Activated B cell treated with CpG ODN at 0.5 μM for 24 hours (primary cell): ENCODE measurements around the gene AFF3. TPM values are rescaled to one million over a fixed set of nuclear protein-coding genes. Genes with fewer than 3 reads are reported as not detected.

ENCODE experiments used
- ATAC-seq: fragments of 200-7000 bp; cut with Tn5 transposase; one replicate; pipeline ENCODE4 v1.10.0; 2021; ENCODE audit warnings: low read depth, mild to moderate bottlenecking, moderate library complexity
- CTCF ChIA-PET: fragments of 350-600 bp; sonication (Branson Sonifier 250); formaldehyde crosslinking; loops from one replicate; lab custom pipeline; 2021; ENCODE audit warnings: antibody characterized with exemption; lab: Charles Lee
- POLR2A ChIA-PET: fragments of 350-600 bp; sonication (Branson Sonifier 250); formaldehyde crosslinking; loops from one replicate; lab custom pipeline; 2021; ENCODE audit warnings: antibody characterized with exemption; lab: Charles Lee
- DNase-seq: peaks from one replicate; pipeline ENCODE4 v3.0.0; 2022
- H3K27ac Mint-ChIP-seq: one replicate; pipeline ENCODE4 v1.8.0; 2020; ENCODE audit warnings: mixed read lengths
- H3K27me3 Mint-ChIP-seq: one replicate; pipeline ENCODE4 v1.8.0; 2021; ENCODE audit warnings: mixed read lengths
- H3K36me3 Mint-ChIP-seq: one replicate; pipeline ENCODE4 v1.8.0; 2021; ENCODE audit warnings: low read depth, mixed read lengths
- H3K4me1 Mint-ChIP-seq: one replicate; pipeline ENCODE4 v1.8.0; 2021; ENCODE audit warnings: mixed read lengths
- H3K4me3 Mint-ChIP-seq: one replicate; pipeline ENCODE4 v1.8.0; 2020; ENCODE audit warnings: mild to moderate bottlenecking, mixed read lengths
- H3K9me3 Mint-ChIP-seq: one replicate; pipeline ENCODE4 v1.8.0; 2020; ENCODE audit warnings: mixed read lengths
- intact Hi-C: fragments of 100-400 bp; cut with micrococcal nuclease; formaldehyde crosslinking; loops from one replicate; pipeline ENCODE4 v1.15.1; 2024
- total RNA-seq: library from RNA; stranded (reverse); gene quantifications from 2 replicates; pipeline ENCODE4 v1.2.3, GENCODE V29; 2022
- TF ChIP-seq, protein P1 (sequence below): fragments of 200-600 bp; IDR thresholded peaks from one replicate; pipeline ENCODE4 v1.8.0; 2022; ENCODE audit warnings: antibody characterized with exemption, mild to moderate bottlenecking

Gene AFF3
- total RNA-seq, 1 donor from 2014 or later, result 271 TPM

DNA sequence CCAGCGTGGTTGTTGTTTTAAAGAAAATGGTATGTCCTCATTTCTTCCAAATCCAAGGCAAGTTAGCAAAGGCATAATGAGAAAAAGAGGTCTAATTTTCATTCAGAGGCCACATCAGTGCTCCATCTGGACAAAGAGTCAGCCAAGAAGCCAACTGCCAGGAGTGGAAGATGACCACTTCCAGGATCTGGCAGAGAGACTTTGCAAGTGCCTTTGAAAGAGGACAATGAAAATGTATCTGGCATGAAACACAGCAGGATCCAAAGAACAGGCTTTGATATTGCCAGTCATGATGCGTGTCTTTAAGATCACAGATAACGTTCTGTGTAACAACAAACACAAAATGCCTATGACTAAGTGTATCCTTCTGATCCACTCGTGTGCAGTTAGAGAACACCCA, 82.8 kb downstream of the AFF3 start:
- TF ChIP-seq, protein P1, sequence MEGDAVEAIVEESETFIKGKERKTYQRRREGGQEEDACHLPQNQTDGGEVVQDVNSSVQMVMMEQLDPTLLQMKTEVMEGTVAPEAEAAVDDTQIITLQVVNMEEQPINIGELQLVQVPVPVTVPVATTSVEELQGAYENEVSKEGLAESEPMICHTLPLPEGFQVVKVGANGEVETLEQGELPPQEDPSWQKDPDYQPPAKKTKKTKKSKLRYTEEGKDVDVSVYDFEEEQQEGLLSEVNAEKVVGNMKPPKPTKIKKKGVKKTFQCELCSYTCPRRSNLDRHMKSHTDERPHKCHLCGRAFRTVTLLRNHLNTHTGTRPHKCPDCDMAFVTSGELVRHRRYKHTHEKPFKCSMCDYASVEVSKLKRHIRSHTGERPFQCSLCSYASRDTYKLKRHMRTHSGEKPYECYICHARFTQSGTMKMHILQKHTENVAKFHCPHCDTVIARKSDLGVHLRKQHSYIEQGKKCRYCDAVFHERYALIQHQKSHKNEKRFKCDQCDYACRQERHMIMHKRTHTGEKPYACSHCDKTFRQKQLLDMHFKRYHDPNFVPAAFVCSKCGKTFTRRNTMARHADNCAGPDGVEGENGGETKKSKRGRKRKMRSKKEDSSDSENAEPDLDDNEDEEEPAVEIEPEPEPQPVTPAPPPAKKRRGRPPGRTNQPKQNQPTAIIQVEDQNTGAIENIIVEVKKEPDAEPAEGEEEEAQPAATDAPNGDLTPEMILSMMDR, result no peak
- intact Hi-C loops, result no loop called here
- ChIA-PET CTCF (no interaction called here), POLR2A (no interaction called here)
- no peaks in the 10 kb centered on the region for H3K27me3 Mint-ChIP-seq
- peaks cover 69% of the 10 kb centered on the region for H3K4me1 Mint-ChIP-seq
- H3K27ac Mint-ChIP-seq, result peak overlapping the region; percentile 63
- peaks cover 76% of the 10 kb centered on the region for H3K36me3 Mint-ChIP-seq
- no peak for DNase-seq
- no peak overlapping the region for H3K4me3 Mint-ChIP-seq
- H3K9me3 Mint-ChIP-seq, result peaks cover 3% of the 10 kb centered on the region
- no peak for ATAC-seq

DNA sequence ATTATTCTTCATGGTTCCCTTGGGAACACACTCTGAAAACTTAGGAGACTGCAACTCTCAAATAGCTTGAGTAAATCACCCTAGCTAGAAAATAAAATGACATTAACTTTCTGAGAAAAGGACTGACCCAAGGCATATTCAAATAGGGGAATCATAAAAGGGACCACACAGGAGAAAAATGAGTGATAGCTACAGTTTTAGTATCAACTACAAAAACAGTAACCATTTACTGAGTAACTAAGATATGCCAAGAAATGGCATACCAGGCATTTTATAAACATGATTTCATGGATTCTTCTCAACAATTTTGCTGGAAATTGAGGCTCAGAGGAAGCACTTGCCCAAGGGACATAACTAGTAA, 84.5 kb downstream of the AFF3 start:
- peaks cover 69% of the 10 kb centered on the region for H3K4me1 Mint-ChIP-seq
- H3K4me3 Mint-ChIP-seq, result no peak overlapping the region
- H3K27me3 Mint-ChIP-seq, result no peaks in the 10 kb centered on the region
- TF ChIP-seq, protein P1, result no peak
- intact Hi-C loops, result no loop called here
- DNase-seq, result no peak
- no peaks in the 10 kb centered on the region for H3K9me3 Mint-ChIP-seq
- ChIA-PET POLR2A (no interaction called here), CTCF (no interaction called here)
- peaks cover 81% of the 10 kb centered on the region for H3K36me3 Mint-ChIP-seq
- H3K27ac Mint-ChIP-seq, result peak overlapping the region; percentile 35
- no peak for ATAC-seq

DNA sequence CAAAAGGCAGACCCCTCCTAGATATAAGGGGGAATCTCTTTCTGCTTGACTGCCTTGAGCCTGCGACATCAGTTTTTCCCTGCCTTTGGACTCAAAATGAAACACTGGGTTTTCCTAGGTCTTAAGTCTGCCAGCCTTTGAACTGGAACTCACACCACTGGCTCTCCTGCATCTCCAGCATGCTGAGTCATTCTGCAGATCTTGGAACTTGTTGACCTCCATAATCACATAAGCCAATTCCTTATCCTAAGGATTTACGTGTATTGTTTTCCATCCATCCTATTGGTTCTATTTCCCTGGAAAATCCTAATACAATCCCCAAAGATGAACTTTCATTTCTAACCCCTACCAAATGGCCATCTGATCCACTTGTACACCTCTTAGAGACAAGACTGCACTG, 88.0 kb downstream of the AFF3 start:
- H3K36me3 Mint-ChIP-seq, result peaks cover 81% of the 10 kb centered on the region
- ATAC-seq (no peak), DNase-seq (no peak)
- H3K27ac Mint-ChIP-seq, result peak overlapping the region; percentile 73
- ChIA-PET POLR2A (no interaction called here), CTCF (no interaction called here)
- H3K9me3 Mint-ChIP-seq, result no peaks in the 10 kb centered on the region
- peaks cover 38% of the 10 kb centered on the region for H3K4me1 Mint-ChIP-seq
- TF ChIP-seq, protein P1, result no peak
- no peaks in the 10 kb centered on the region for H3K27me3 Mint-ChIP-seq
- intact Hi-C loops, result no loop called here
- H3K4me3 Mint-ChIP-seq, result no peak overlapping the region

DNA sequence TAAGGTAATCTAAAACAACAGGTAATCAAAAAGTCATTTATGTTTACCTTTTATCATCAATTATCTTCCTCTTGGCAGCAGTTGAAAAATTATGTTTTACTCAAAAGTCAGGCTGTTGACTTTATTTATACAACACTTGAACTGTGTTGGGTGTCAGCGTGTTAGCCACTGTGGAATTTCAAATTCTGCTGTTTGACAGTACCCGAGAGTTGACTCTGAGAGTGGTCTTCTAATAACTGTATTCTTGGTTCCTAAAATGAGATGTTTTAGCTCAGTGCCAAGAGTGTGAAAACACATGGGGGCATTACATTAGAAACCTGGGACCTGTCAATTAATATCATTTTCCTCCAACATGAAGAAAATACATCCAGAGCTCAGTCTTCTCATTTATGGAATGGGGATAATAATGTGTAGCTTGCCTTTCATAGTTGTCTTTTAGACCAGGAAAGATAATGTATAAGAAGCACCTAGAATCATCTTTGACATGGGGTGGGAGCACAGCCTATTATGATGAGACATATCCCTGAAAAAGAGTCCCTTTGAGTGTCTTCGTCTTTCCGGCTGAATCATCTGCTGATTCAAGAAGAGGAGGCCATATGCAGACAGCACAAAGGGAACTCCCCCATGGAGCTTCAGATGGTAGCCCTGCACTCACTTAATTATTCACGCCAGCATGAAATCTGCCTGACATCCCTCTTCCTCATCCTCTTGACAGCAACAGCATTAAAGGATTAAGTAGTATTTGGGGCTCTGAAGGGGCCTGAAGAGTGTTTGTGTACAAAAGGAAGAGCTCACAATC, 89.1 kb downstream of the AFF3 start:
- CTCF ChIA-PET, result no interaction called here
- DNase-seq (no peak), ATAC-seq (no peak)
- H3K36me3 Mint-ChIP-seq, result peaks cover 82% of the 10 kb centered on the region
- peak overlapping the region; percentile 72 for H3K27ac Mint-ChIP-seq
- POLR2A ChIA-PET, result no interaction called here
- no peak overlapping the region for H3K4me3 Mint-ChIP-seq
- intact Hi-C loops, result no loop called here
- no peaks in the 10 kb centered on the region for H3K9me3 Mint-ChIP-seq
- peaks cover 31% of the 10 kb centered on the region for H3K4me1 Mint-ChIP-seq
- TF ChIP-seq, protein P1, result no peak
- no peaks in the 10 kb centered on the region for H3K27me3 Mint-ChIP-seq

DNA sequence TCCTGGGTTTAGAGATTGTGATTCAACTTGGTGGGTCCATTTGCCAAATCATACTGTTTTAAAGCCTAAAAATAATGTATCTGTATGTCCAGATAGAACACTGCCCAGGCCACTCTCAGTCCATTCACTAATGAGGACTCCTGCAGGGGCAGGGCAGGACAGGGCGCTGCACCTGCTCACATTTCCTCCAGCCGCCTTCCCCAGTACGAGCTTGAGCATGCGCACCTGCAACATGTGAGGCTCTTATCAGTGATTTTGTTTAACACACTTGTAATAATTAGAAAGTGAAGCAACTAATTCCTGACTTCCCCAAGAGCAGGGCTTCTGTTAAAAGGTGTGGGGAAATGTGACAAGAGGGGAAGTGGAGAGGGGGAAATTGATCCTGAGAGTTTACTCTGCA, 89.7 kb downstream of the AFF3 start:
- Mint-ChIP-seq H3K9me3 (no peaks in the 10 kb centered on the region), H3K36me3 (peaks cover 84% of the 10 kb centered on the region), H3K4me1 (peaks cover 27% of the 10 kb centered on the region), H3K27ac (no peak overlapping the region), H3K4me3 (no peak overlapping the region), H3K27me3 (no peaks in the 10 kb centered on the region)
- intact Hi-C loops, result no loop called here
- ATAC-seq (no peak), DNase-seq (no peak)
- CTCF ChIA-PET, result no interaction called here
- TF ChIP-seq, protein P1, result no peak
- POLR2A ChIA-PET, result no interaction called here
